Measurements from ENCODE around the gene CTCF.
"Not testable (repeated sequence)": the region's sequence is repeated elsewhere in the genome, so short reads cannot be mapped to it uniquely, and the experiment has no call there.

Gene CTCF, protein sequence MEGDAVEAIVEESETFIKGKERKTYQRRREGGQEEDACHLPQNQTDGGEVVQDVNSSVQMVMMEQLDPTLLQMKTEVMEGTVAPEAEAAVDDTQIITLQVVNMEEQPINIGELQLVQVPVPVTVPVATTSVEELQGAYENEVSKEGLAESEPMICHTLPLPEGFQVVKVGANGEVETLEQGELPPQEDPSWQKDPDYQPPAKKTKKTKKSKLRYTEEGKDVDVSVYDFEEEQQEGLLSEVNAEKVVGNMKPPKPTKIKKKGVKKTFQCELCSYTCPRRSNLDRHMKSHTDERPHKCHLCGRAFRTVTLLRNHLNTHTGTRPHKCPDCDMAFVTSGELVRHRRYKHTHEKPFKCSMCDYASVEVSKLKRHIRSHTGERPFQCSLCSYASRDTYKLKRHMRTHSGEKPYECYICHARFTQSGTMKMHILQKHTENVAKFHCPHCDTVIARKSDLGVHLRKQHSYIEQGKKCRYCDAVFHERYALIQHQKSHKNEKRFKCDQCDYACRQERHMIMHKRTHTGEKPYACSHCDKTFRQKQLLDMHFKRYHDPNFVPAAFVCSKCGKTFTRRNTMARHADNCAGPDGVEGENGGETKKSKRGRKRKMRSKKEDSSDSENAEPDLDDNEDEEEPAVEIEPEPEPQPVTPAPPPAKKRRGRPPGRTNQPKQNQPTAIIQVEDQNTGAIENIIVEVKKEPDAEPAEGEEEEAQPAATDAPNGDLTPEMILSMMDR

DNA sequence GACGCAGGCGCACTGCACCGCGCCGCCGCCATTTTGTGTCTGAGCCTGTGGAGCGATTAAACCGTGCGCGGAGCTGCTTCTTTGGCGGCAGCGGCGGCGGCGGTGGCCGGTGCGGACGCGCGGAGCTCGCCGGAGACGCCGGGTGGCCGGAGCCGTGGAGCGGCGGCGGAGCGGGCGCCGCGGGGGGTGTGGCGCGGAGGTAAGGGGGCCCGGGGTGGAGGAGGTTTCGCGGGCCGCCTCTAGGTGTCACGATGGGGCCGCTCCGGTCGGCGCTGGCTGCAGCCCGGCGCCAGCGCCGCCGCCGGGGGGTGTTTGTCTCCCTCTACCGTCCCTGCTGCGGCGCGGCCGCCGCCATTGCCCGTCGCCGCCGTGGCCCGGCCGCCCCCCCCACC lies at the start of gene CTCF:
Gene CTCF, plus strand, starts transcription at position 1 of the 392 bp plus-strand sequence. CDS start 48,307 bp downstream, outside the sequence.
- TF ChIP-seq CTCF (IDR thresholded peaks at IDR 0.05; ENCODE audit: insufficient read depth, low read length, missing control alignments) = peak; percentile 59
- no peak for DNase-seq (ENCODE audit: low read depth, low spot score)
- peak within 1 kb of the TSS; percentile 83 for H3K4me3 ChIP-seq (ENCODE audit: low read depth, low read length)
- CTCF ChIA-PET = interaction anchor here (0.6 to 11.1 kb wide), 33 partner anchors 9 to 353 kb away, joined by 3 to 185 read pairs (median 6); partner anchors contain the start of genes ACD, C16orf86, CARMIL2 and ENKD1
- POLR2A ChIA-PET = interaction anchor here (0.7 to 2.7 kb wide), 8 partner anchors 9 to 105 kb away, joined by 3 to 17 read pairs (median 4); partner anchors contain the start of genes ACD, C16orf86 and ENKD1

DNA sequence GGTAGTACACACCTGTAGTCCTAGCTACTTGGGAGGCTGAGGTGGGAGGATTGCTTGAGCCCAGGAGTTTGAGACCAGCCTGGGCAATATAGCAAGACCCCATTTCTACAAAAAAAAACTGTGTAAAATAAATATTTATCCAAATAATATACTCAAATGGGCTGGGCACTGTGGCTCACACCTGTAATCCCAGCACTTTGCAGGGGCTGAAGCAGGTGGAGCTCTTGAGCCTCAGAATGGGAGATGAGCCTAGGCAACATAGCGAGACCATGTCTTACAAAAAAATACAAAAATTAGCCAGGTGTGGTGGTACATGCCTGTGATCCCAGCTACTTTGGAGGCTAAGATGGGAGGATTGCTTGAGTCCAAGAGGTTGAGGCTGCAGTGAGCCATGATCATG lies 48.4 kb upstream of the CTCF start:
- H3K4me3 ChIP-seq (ENCODE audit: low read depth, low read length); POLR2A ChIA-PET; DNase-seq (ENCODE audit: low read depth, low spot score): not testable (repeated sequence)
- CTCF ChIA-PET = interaction anchor here (0.5 to 25.0 kb wide), 30 partner anchors 9 to 561 kb away, joined by 3 to 661 read pairs (median 4); partner anchors contain the start of genes ACD, AGRP, ATP6V0D1 and C16orf86

DNA sequence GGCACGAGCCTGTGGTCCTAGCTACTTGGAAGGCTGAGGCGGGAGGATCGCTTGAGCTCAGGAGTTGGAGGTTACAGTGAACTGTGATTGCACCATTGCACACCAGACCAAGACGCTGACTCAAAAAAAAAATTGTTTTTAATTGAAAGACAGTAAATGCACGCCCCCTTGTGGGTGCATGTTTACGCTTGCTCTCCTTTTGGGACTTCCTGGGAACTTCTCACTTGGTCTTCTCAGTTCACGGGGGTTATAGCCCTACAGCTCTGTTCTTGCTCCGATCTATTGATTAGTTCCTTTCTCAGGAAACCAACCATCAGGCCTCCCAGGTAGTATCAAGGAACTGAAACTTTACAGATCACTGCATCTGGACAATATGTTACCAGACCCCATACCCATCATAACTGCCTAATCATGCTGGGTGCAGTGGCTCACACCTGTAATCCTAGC lies 47.9 kb upstream of the CTCF start:
- no peak overlapping the region for H3K4me3 ChIP-seq (ENCODE audit: low read depth, low read length)
- peak; percentile 56 for TF ChIP-seq CTCF (IDR thresholded peaks at IDR 0.05; ENCODE audit: insufficient read depth, low read length, missing control alignments)
- ChIA-PET CTCF (interaction anchor here (0.6 to 25.0 kb wide), 29 partner anchors 8 to 562 kb away, joined by 3 to 661 read pairs (median 4); partner anchors contain the start of genes ACD, AGRP, ATP6V0D1 and C16orf86), POLR2A (no interaction called here)
- DNase-seq (ENCODE audit: low read depth, low spot score) = peak; percentile 42

DNA sequence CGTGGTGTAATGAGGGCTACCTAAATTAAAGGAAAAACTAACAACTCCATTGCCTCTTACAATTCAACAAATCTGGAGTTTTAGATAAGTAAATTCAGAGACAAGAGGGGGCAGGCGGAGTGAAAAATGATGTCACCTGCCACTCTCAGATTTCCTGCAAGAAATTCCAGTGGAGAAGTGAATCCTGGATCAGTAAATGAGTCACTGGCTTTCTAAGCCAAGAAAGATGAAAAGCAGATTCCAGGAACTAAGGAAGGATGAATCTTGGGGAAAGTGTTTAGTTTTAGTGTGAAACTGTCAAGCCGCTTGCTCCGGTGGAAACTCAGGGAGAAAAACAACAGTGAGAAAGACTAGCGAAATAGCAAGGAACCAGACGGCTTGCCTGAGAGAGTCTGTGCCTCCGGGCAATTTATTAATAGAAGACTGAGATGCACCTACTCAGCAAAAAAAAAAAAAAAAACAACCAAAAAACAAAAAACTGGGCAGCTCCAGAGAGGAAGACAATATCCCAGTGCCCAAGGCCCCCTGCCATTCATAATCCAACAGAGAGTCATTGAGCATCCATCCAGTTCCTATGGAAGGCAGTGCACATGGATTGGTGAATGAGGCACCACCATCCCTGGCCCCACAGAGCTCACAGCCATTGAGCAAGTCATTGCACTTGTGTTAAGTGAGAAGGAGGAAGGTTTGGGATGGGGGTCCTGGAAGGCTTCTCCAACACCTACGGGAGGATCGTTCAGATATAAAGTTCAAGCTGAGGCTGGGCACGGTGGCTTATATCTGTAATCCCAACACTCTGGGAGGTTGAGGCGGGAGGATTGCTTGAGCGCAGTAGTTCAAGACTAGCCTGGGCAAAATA lies 45.8 kb upstream of the CTCF start:
- POLR2A ChIA-PET = no interaction called here
- CTCF ChIA-PET = interaction anchor here (0.8 to 25.0 kb wide), 14 partner anchors 9 to 328 kb away, joined by 3 to 661 read pairs (median 4); partner anchors contain the start of genes ACD, AGRP, ATP6V0D1 and C16orf86
- no peak for TF ChIP-seq CTCF (IDR thresholded peaks at IDR 0.05; ENCODE audit: insufficient read depth, low read length, missing control alignments)
- no peak for DNase-seq (ENCODE audit: low read depth, low spot score)
- H3K4me3 ChIP-seq (ENCODE audit: low read depth, low read length) = no peak overlapping the region

DNA sequence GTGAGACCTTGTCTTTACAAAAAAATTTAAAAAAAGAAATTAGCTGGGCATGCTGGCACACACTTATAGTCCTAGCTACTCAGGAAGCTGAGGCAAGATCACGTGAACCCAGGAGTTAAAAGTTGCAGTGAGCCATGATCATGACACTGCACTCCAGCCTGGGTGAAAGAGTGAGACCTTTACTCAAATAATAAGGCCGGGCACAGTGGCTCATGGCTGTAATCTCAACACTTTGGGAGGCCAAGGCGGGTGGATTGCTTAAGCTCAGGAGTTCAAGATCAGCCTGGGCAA lies 45.2 kb upstream of the CTCF start:
- TF ChIP-seq CTCF (IDR thresholded peaks at IDR 0.05; ENCODE audit: insufficient read depth, low read length, missing control alignments) = no peak
- POLR2A ChIA-PET = no interaction called here
- H3K4me3 ChIP-seq (ENCODE audit: low read depth, low read length) = no peak overlapping the region
- CTCF ChIA-PET = interaction anchor here (0.8 to 25.0 kb wide), 12 partner anchors 9 to 327 kb away, joined by 3 to 661 read pairs (median 4); partner anchors contain the start of genes ACD, AGRP, ATP6V0D1 and C16orf86
- no peak for DNase-seq (ENCODE audit: low read depth, low spot score)

Data from AG04449 (cell line).